Keratinocyte (primary cell): ENCODE results near the gene CIRBP. TPM values are rescaled to one million over a fixed set of nuclear protein-coding genes. Genes with fewer than 3 reads are reported as not detected.

Experiments used
- DNase-seq: peaks from one replicate; pipeline ENCODE4 v3.0.0-alpha.2; 2011; ENCODE audit warnings: low read depth, missing footprints, low spot score
- FAIRE-seq: peaks from 2 replicates; lab custom pipeline; 2011; peaks lifted over from hg19 to GRCh38; lab: Jason Lieb, UNC
- H2AFZ ChIP-seq: 2 replicates; pipeline ENCODE4 v1.6.0; 2012; ENCODE audit warnings: low read length, control low read depth, inconsistent platforms; ENCODE audit not compliant: control insufficient read depth
- H3K27ac ChIP-seq: 2 replicates; pipeline ENCODE4 v1.5.1; 2011; ENCODE audit warnings: low read length; ENCODE audit not compliant: control insufficient read depth, insufficient read depth
- H3K27me3 ChIP-seq: 3 replicates; pipeline ENCODE4 v1.6.0; 2011; ENCODE audit warnings: low read length; ENCODE audit not compliant: control insufficient read depth, insufficient read depth; ENCODE audit errors: extremely low read depth
- H3K36me3 ChIP-seq, 2 experiments: 2 replicates in 1 of 2; 3 replicates in 1 of 2; pipeline ENCODE4 v1.5.1; 2011; ENCODE audit warnings: low read length in 2 of 2, mild to moderate bottlenecking in 1 of 2; ENCODE audit not compliant: control insufficient read depth in 2 of 2, insufficient read depth in 2 of 2; ENCODE audit errors: extremely low read depth in 1 of 2
- H3K4me1 ChIP-seq: 3 replicates; pipeline ENCODE4 v1.5.1; 2011; ENCODE audit warnings: low read length; ENCODE audit not compliant: control insufficient read depth, insufficient read depth; ENCODE audit errors: extremely low read depth
- H3K4me2 ChIP-seq: 3 replicates; pipeline ENCODE4 v1.6.0; 2011; ENCODE audit warnings: low read depth, low read length; ENCODE audit not compliant: control insufficient read depth, insufficient read depth; ENCODE audit errors: extremely low read depth
- H3K4me3 ChIP-seq, 3 experiments: fragments of 200-600 bp in 1 of 3; sonication (generic) in 1 of 3; 2 replicates in 2 of 3; 3 replicates in 1 of 3; pipeline ENCODE4 v1.5.1; 2011 to 2016; ENCODE audit warnings: low read length in 3 of 3, mild to moderate bottlenecking in 3 of 3, control low read depth in 2 of 3, inconsistent platforms in 1 of 3, low read depth in 1 of 3, mixed read lengths in 1 of 3, mixed run types in 1 of 3, moderate library complexity in 1 of 3; ENCODE audit not compliant: control insufficient read depth in 2 of 3, insufficient read depth in 2 of 3; ENCODE audit errors: extremely low read depth in 1 of 3
- H3K79me2 ChIP-seq: 2 replicates; pipeline ENCODE4 v1.6.0; 2012; ENCODE audit warnings: low read length; ENCODE audit not compliant: control insufficient read depth, insufficient read depth
- H3K9ac ChIP-seq: 3 replicates; pipeline ENCODE4 v1.6.0; 2011; ENCODE audit warnings: low read length; ENCODE audit not compliant: control insufficient read depth, insufficient read depth; ENCODE audit errors: extremely low read depth
- H3K9me1 ChIP-seq: 3 replicates; pipeline ENCODE4 v1.6.0; 2011; ENCODE audit warnings: low read length; ENCODE audit not compliant: control insufficient read depth, insufficient read depth; ENCODE audit errors: extremely low read depth
- H3K9me3 ChIP-seq: 2 replicates; pipeline ENCODE4 v1.5.1; 2012; ENCODE audit warnings: low read depth, low read length; ENCODE audit not compliant: control insufficient read depth
- H4K20me1 ChIP-seq: 3 replicates; pipeline ENCODE4 v1.6.0; 2011; ENCODE audit warnings: low read length; ENCODE audit not compliant: control insufficient read depth, insufficient read depth; ENCODE audit errors: extremely low read depth
- EZH2 ChIP-seq: IDR thresholded peaks from one replicate; pipeline ENCODE4 v1.6.1; 2012; ENCODE audit warnings: inconsistent platforms, mild to moderate bottlenecking, low read length, moderate library complexity
- dilution Hi-C: fragments of 300-500 bp; cut with MboI; formaldehyde crosslinking; loops from one replicate; pipeline ENCODE4 v1.7.0; 2020; ENCODE audit warnings: low sequenced_read_pairs; ENCODE audit not compliant: extremely low pct_ligation_motif_present
- polyA plus RNA-seq, 5 experiments: library from polyadenylated mRNA; depleted of rRNA in 3 of 5; stranded (reverse) in 3 of 5; stranded (forward) in 1 of 5; unstranded in 1 of 5; fragments of >200 nt; gene quantifications; 1 replicate in 1 of 5; 2 replicates in 3 of 5; 3 replicates in 1 of 5; pipeline versions ENCODE4 v1.2.1 to v1.2.3, GENCODE V29; 2011 to 2012; ENCODE audit warnings: missing spikeins in 2 of 5, low read depth in 1 of 5, low replicate concordance in 1 of 5
- TF ChIP-seq, protein P1 (sequence below), 3 experiments: IDR thresholded peaks in 1 of 3; conservative IDR thresholded peaks in 1 of 3; optimal IDR thresholded peaks in 1 of 3; 2 replicates in 2 of 3; 3 replicates in 1 of 3; pipeline versions ENCODE3 to v1.5.1; 2011; ENCODE audit warnings: low read length in 3 of 3, mild to moderate bottlenecking in 3 of 3, moderate library complexity in 2 of 3, control low read depth in 1 of 3, inconsistent platforms in 1 of 3; ENCODE audit not compliant: insufficient read depth in 2 of 3; ENCODE audit errors: extremely low read depth in 1 of 3

CIRBP gene
- polyA plus RNA-seq, 1 donor (not counting 4 experiments of a cell fraction or from before 2014, with no cell fraction given): 113 TPM

DNA sequence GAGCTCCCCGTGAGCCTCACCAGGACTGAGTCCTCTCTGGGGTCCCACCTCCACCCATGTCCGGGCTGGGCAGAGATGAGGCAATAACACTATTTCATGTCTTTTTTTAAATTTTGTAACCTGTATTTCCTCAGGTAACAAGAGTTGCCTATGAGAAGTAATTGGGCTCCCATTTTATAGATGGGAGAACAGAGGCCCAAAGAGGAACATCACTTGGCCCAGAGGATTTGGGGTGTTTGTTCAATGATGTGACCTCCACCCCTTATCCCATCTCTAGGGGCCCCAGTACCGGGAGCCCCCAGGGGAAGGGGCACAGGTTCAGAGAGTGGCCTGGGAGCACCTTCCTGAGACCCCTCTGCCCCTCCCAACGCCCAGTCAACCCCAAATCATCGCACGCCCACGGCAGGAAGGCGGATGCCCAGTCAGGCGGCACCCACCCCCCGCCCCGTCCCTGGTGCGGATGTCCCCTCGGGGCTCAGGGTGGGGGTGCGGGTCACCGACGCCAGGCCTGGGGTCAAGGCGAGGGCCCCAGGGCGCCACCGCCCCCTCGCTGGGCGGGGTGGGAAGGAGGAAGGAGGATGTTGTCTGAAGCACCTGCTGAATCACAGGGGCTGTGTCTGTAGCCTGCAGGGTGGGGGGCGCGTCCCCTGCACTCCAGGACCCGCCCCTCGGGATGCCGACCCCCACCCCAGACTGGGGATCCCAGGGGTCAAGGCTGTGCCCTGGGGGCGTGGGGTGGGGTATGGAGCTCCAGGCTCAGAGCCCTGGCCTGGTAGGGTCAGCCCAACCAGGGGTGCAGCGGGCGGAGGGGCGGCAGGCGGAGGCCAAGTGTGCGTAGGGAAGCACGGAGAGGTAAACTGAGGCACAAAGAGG, 9.0 kb upstream of the CIRBP start:
- no peak overlapping the region for H3K4me3 ChIP-seq

DNA sequence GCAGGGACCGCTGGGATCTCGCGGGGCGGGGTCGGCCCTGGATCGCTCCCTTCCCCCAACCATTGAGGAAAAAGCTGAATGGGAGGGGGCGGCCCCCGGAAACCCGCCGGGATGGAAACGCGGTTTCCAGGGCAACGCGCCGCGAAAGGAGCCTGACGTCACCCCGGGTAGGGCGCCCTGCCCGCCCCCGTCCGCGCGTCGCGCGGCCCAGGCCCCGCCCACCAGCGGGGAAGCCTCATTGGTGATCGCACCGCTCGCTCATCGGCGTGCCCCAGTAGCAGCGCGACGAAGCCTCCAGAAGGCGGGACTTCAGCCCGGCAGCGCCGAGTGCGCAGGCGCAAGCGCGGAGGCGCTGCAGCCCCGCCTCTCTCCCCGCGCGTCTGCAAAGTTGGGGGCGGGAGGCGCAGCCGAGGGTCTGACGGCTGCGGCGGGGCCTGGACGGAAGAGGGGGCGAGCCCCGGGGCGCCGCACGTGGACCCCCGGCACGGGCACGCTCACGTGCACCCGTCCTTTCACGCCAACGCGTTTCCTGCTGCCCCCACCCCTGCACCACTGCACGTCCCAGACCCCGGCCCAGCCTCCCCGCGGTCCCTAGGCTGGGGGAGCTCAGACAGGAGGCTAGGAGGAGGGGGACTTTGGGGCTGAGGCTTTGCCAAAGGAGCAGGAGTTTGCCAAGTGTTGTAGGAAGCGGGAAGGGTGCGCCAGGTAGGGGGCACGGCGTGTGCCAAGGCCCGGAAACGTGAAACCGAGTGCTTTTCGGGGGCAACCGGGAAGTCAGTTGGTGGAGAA, 8.2 kb upstream of the CIRBP start:
- Histone ChIP-seq H3K36me3 (peaks cover 12 to 29% of the 10 kb centered on the region in 2 experiments), H3K4me3 (peak overlapping the region; percentile 76 to 90 (median 90)), H3K9ac (peak overlapping the region; percentile 88), H3K27ac (peak overlapping the region; percentile 89), H2AFZ (no peak overlapping the region), H3K9me1 (peaks cover 2% of the 10 kb centered on the region), H3K9me3 (no peaks in the 10 kb centered on the region), H4K20me1 (peaks cover 12% of the 10 kb centered on the region), H3K27me3 (no peaks in the 10 kb centered on the region), H3K4me2 (peak overlapping the region; percentile 96), H3K4me1 (peaks cover 69% of the 10 kb centered on the region), H3K79me2 (peaks cover 16% of the 10 kb centered on the region)
- DNase-seq (no peak), FAIRE-seq (no peak)
- TF ChIP-seq, protein P1, sequence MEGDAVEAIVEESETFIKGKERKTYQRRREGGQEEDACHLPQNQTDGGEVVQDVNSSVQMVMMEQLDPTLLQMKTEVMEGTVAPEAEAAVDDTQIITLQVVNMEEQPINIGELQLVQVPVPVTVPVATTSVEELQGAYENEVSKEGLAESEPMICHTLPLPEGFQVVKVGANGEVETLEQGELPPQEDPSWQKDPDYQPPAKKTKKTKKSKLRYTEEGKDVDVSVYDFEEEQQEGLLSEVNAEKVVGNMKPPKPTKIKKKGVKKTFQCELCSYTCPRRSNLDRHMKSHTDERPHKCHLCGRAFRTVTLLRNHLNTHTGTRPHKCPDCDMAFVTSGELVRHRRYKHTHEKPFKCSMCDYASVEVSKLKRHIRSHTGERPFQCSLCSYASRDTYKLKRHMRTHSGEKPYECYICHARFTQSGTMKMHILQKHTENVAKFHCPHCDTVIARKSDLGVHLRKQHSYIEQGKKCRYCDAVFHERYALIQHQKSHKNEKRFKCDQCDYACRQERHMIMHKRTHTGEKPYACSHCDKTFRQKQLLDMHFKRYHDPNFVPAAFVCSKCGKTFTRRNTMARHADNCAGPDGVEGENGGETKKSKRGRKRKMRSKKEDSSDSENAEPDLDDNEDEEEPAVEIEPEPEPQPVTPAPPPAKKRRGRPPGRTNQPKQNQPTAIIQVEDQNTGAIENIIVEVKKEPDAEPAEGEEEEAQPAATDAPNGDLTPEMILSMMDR (optimal IDR thresholded peaks at IDR 0.05 in 1 of 3, IDR thresholded peaks at IDR 0.05 in 1 of 3, conservative IDR thresholded peaks at IDR 0.05 in 1 of 3; ENCODE audit: extremely low read depth in 1 of 3, insufficient read depth in 2 of 3, low read length in 3 of 3): no peak
- TF ChIP-seq EZH2: no peak
- dilution Hi-C loops: no loop called here

More for the DNA sequence above, 9.0 kb upstream of the CIRBP start:
- H3K79me2 ChIP-seq: peaks cover 24% of the 10 kb centered on the region
- H3K9me3 ChIP-seq: no peaks in the 10 kb centered on the region
- peak overlapping the region; percentile 52 for H3K9ac ChIP-seq
- peak overlapping the region; percentile 22 for H3K4me2 ChIP-seq
- no peak overlapping the region for H2AFZ ChIP-seq
- H3K4me1 ChIP-seq: peaks cover 62% of the 10 kb centered on the region
- peaks cover 17 to 36% of the 10 kb centered on the region in 2 experiments for H3K36me3 ChIP-seq
- peaks cover 2% of the 10 kb centered on the region for H3K9me1 ChIP-seq
- dilution Hi-C loops: no loop called here
- no peaks in the 10 kb centered on the region for H3K27me3 ChIP-seq
- DNase-seq (no peak), FAIRE-seq (no peak)
- peaks cover 12% of the 10 kb centered on the region for H4K20me1 ChIP-seq
- peak overlapping the region; percentile 58 for H3K27ac ChIP-seq
- TF ChIP-seq EZH2: no peak
- TF ChIP-seq, protein P1 (optimal IDR thresholded peaks at IDR 0.05 in 1 of 3, IDR thresholded peaks at IDR 0.05 in 1 of 3, conservative IDR thresholded peaks at IDR 0.05 in 1 of 3; ENCODE audit: extremely low read depth in 1 of 3, insufficient read depth in 2 of 3, low read length in 3 of 3): no peak
